ENCODE results near the gene AFF3.

DNA sequence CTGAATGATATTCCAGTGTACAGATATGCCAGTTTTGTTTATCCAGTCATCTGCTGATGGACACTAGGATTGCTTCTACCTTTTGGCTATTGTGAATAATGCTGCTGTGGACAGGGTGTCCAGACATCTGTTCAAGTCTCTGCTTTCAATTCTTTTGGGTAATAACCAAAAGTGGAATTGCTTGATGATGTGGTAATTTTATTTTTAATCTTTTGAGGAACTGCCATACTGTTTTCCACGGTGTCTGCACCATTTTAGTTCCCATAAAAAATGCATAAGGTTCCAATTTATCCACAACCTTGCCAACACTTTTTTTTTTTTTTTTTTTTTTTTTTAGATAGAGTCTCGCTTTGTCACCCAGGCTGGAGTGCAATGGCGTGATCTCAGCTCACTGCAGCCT lies 510.7 kb downstream of the AFF3 start:
- TF ChIP-seq, protein P1, sequence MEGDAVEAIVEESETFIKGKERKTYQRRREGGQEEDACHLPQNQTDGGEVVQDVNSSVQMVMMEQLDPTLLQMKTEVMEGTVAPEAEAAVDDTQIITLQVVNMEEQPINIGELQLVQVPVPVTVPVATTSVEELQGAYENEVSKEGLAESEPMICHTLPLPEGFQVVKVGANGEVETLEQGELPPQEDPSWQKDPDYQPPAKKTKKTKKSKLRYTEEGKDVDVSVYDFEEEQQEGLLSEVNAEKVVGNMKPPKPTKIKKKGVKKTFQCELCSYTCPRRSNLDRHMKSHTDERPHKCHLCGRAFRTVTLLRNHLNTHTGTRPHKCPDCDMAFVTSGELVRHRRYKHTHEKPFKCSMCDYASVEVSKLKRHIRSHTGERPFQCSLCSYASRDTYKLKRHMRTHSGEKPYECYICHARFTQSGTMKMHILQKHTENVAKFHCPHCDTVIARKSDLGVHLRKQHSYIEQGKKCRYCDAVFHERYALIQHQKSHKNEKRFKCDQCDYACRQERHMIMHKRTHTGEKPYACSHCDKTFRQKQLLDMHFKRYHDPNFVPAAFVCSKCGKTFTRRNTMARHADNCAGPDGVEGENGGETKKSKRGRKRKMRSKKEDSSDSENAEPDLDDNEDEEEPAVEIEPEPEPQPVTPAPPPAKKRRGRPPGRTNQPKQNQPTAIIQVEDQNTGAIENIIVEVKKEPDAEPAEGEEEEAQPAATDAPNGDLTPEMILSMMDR (conservative IDR thresholded peaks at IDR 0.05 in 1 of 2, IDR thresholded peaks at IDR 0.05 in 1 of 2; ENCODE audit: extremely low read depth in 1 of 2, insufficient read depth in 1 of 2, low read depth in 1 of 2, low read length in 2 of 2), result no peak
- no peak for TF ChIP-seq EZH2 (IDR thresholded peaks at IDR 0.05; ENCODE audit: borderline replicate concordance, low read length)

Data from mammary epithelial cell (primary cell).